ENCODE data around the gene CLEC1B.
A peak's percentile ranks its signal among the peaks of the same experiment; 100 is the strongest.
"Not testable (repeated sequence)": the region's sequence is repeated elsewhere in the genome, so short reads cannot be mapped to it uniquely, and the experiment has no call there.

Gene CLEC1B

DNA sequence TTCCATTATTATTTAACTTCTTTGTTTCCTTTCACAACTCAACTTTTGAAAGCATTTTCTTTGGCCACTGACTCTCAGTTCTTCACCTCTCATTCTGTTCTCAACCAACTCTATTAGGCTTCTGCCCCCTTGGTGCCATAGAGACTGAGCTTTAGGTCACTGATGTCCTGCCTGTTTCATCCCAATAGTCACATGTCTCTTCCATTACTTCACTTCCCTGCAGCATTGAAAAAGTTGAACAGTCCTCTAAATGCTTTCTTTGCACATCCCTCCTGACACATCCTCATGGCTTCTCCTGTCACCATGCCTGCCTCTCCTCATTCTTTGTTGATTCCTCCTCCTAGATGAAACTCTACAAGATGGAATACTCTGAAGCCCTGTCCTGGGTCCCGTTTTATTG is 25.0 kb downstream of the CLEC1B start:
- no peak for DNase-seq

DNA sequence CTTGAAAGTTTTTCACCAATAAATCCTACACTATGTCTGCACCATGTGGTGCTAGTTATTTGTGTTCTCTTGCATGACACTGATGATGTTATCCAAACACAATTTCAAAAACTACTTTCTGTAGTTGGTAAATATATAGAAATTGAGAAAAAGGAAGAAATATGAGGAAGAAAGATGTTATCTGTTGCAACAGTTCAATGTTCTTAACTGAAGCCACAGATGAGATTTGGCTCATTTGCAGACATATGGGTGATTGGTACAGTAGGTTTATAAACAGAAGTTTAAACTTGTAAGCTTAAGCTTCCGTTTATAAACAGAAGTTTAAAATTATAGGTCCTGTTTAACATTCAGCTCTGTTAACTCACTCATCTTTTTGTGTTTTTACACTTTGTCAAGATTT is 27.7 kb downstream of the CLEC1B start, which contains the start of gene CLEC12A:
TSS of gene CLEC12A (plus strand) at position 229 of the 400 bp plus-strand sequence. CDS start 188 bp downstream, outside the sequence.
- no peak for DNase-seq

DNA sequence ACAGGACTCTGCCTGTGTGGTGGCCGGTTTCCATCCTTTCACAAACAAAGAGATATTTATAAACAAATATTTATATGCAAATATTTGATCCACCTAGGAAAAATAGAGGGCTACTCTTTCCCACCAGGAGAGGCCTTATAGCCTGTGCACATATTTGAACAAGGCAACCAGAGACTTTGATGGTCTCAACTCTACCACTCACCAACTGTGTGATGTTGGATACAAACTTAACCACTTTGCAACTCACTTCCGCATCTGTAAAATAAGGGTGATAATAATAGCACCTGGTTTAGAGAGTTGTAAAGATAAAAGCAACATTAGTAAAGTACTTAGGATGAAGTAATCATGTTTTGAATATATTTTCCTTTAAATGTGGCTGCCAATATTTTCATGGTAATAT is 29.2 kb downstream of the CLEC1B start:
- no peak for DNase-seq

DNA sequence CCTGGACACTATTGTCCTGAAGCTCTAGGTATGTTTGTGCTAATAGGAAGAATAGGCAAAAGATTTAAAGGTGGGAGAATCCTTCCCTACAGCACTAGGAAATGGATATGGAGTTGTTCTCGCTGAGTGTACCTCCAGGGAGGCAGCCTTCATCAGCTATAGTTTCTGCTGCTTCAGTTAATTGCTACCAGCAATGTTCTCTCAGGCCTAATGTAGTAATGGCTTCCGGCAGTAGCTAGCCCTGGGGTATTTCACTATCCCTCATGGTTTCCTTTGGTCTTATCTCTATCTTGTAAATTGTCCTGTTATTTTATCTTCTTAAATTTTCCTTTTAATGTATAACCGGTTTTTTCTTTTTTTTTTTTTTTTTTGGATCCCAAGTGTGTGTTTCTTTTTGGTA is 37.0 kb downstream of the CLEC1B start:
- no peak for DNase-seq

DNA sequence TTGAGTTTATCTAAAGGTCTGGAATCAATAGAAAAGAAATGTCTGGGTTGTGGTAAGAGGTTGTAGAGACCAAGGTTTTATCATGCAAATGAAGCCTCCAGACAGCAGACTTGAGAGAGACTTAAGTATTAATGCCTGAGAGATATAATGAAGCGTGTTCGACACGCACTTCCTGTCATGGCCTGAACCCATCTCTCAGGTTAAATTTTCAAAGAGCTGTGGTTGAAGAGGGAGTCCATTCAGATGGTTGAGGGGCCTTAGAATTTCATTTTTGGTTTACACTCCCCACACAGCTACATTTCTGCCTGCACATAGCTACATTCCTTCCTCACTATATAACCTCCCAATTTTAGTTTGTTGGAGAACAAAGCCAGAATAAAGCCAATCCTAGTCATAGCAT is 37.8 kb downstream of the CLEC1B start:
- no peak for DNase-seq

DNA sequence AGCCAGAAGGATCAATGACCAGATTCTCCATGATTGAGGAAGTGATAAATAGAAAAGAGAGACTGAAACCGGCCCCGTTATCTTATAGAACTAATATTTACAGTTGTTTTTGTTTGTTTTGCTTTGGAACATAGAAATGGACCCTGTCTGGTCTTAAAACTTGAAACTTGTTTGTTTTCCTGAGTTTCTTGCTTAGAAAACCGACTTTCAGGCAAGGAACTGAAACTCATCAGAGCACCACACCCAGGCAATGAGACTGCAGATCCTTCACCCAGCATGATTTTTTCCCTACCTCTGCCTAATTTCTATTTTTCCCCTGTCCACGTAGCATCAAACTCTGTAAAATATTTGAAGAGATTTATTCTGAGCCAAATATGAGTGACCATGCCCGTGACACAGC is 38.3 kb downstream of the CLEC1B start:
- no peak for DNase-seq

DNA sequence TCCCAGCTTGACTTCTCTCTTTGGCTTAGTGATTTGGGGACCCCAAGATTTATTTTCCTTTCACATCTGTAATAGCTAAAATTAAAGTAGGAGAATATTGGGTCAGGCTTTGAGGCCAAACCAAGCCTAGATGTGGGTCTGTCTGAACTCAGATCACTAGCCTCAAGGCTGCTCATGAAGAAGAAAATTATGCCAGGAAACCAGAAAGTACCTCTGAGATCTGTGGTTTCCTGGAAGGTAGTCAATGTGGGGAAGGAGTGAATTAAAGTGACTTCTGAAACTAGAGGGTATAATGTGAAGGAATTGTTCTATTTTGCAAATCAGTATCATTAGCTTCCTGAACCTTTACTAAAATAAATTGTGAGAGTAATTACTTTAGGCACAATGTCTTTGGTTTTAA is 41.1 kb downstream of the CLEC1B start:
- DNase-seq, result no peak

DNA sequence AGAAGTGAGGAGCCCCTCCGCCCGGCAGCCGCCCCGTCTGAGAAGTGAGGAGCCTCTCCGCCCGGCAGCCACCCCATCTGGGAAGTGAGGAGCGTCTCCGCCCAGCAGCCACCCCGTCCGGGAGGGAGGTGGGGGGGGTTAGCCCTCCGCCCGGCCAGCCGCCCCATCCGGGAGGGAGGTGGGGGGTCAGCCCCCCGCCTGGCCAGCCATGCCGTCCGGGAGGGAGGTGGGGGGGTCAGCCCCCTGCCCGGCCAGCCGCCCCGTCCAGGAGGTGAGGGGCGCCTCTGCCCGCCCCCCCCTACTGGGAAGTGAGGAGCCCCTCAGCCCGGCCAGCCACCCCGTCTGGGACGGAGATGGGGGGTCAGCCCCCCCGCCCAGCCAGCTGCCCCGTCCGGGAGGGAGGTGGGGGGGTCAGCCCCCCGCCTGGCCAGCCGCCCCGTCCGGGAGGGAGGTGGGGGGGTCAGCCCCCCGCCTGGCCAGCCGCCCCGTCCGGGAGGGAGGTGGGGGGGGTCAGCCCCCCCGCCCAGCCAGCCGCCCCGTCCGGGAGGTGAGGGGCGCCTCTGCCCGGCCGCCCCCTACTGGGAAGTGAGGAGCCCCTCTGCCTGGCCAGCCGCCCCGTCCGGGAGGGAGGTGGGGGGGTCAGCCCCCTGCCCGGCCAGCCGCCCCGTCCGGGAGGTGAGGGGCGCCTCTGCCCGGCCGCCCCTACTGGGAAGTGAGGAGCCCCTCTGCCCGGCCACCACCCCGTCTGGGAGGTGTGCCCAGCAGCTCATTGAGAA is 45.8 kb downstream of the CLEC1B start:
- not testable (repeated sequence) for DNase-seq

DNA sequence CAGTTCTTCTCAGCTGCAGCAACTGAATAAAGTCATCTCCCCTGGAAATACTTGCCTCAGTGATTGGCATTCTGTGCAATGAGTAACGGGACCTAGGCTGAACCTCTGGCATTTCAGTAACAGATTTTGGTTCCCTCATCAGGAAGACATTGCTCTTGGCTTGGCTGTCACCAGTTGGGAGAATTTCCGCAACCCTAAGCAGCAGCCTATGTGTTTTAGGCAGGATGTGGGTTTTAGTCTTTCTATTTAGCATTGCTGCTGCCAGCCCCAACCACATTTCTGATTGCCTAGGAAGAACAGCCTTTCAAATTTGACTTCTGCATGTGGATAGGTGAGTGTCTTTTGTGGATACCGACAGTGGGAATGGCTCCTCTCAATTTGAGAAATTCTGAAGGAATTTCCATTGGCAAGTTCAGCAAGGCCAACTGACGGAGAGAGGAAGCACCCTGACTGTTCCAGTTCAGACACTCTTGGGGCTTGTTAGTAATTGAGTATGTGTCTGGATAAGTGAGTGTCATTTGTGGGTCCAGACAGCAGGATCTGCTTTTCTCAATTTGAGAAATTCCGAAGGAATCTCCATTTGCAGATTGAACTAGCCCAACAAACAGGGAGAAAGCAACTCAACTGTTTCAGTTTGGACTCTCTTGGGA is 47.8 kb downstream of the CLEC1B start:
- peak; percentile 2 for DNase-seq

DNA sequence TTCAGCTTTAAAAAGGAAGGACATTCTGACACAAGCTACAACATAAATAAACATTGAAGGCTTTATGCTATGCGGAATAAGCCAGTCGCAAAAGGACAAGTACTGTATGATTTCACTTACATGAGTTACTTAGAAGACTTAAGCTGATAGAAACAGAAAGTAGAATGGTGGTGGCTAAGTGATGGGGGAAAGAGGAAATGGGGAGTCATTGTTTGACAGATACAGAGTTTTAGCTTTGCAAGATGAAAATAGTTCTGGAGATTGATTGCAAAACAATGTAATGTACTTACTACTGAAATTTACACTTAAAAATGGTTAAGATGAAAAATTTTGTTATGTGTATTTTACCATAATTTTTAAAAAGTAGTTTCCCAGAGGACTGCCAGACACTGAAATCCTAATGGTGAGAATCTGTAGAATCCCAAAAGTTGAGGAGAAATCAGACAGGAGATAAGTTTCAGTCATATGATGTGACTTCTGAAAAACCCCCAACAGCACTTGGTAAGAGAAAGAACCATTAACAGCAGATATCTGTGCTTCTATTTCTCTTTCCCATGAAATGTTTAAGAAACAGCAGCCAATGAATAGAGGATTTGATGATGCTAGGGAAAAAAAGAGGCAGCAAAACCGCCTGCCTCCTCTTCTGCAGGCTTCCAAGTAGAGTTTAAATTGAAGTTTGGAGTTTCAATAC is 50.2 kb downstream of the CLEC1B start:
- no peak for DNase-seq

DNA sequence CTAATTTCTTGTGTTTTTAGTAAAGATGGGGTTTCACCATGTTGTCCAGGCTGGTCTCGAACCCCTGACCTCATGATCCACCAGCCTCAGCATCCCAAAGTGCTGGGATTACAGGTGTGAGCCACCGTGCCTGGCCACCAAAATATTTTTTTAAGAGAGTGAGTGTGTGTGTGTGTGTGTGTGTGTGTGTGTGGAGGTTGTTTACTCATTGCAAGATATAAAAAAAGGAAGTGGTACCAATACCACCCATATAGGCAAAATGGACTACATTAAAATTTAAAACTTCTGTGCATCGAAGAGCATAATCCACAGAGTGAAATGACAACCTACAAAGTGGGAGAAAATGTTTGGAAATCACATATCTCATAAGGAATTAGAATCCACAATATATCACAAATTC is 51.2 kb downstream of the CLEC1B start:
- no peak for DNase-seq

DNA sequence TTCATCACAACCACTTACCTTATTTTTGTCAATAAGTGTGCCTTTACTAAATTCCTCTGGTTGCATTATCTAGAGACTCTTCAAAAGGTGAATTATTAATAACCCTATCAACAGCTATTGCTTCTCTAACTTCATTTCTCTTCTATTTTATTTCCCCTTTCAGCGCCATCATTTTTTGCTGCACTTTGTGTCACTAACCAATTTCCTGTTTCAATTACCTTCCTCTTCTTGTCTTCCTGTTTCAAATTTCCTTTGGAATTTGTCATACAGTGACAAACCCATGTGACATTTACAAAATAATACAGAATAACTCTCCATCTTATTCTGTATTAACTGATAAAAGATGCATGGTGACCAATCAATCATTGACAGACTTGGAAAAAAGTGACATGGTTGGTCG is 54.5 kb downstream of the CLEC1B start:
- DNase-seq, result no peak

DNA sequence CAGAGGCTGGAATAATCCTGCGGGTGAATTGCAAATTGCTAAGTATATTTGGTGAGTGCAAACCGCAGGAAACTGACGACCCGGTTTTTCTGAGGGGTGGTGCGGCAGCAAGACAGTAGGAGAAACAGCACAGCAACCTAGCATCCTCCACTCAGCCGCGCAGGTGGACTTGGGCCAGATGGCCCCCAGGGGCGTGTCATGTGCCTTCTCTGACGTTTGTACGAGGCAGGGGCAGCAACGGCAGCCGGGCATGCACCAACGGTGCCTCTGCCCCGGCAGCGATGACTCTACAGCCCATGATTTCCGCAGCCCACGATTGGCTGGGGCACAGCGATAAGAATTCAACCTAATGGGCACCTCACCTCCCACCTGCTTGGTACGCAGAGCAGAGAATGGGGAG is 55.7 kb downstream of the CLEC1B start:
- no peak for DNase-seq

Data from stimulated activated naive CD4-positive, alpha-beta T cell treated with Interleukin-2 at 50 U/mL for 16 hours (primary cell).